Measurements from ENCODE around the gene CTAG2.

GRCh38 chrX:154655786-154656185, 2.4 kb upstream of the CTAG2 start:
- TF ChIP-seq PKNOX1 (IDR thresholded peaks at IDR 0.05), result no peak
- no peak for TF ChIP-seq SUZ12 (IDR thresholded peaks at IDR 0.05)
- TF ChIP-seq ARNT (IDR thresholded peaks at IDR 0.05), result no peak
- TF ChIP-seq FOXK2 (IDR thresholded peaks at IDR 0.05), result no peak
- no peak for TF ChIP-seq ELF4 (IDR thresholded peaks at IDR 0.05)
- no peak for TF ChIP-seq FOXA1 (IDR thresholded peaks at IDR 0.05)
